ENCODE data around the gene PRDM1. TPM values are rescaled to one million over a fixed set of nuclear protein-coding genes. Genes with fewer than 3 reads are reported as not detected.
A peak's percentile ranks its signal among the peaks of the same experiment; 100 is the strongest.

The PRDM1 gene
- total RNA-seq, 4 donors from 2014 or later = 31.3 to 51.9 (median 40.9) TPM

GRCh38 chr6:106142876-106143431 lies 56.8 kb downstream of the PRDM1 start:
- TF ChIP-seq POLR2A (IDR thresholded peaks at IDR 0.05) (no peak), CTCF (IDR thresholded peaks at IDR 0.05) (no peak)
- no peak for DNase-seq (ENCODE audit: low spot score in 2 of 2)
- no peak overlapping the region for H3K4me3 ChIP-seq (ENCODE audit: low read depth, poor library complexity, severe bottlenecking)
- intact Hi-C loops (cut with DNase I; ENCODE audit: low total_unique reads) = no loop called here
- 73 to 82% methylated on average over 2 of the region's 2 CpGs for WGBS, 2 donors

DNA sequence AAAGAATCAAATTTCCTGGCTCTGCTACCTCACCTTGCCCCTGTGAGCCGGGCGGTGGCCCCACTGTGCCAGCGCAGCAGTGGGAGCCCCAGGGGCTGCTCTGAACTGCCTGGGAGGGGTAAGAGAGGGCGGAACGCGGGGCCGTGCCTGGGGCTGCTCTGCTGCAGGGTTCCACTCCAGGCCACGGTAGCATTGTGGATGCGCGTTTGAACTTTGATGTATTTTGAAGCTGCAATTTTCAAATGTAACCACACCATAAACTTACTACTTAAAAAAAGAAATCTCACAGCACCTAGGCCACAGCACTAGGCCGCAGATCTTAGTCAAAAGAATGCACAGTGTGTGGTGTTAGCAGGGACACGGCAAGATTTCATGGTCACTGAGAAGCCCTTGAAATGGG lies 57.5 kb downstream of the PRDM1 start:
- intact Hi-C loops (cut with DNase I; ENCODE audit: low total_unique reads) = no loop called here
- DNase-seq (ENCODE audit: low spot score in 2 of 2) = peak in 1 of 2 donors; percentile 72
- WGBS, 2 donors = 93% methylated on average over 12 of the region's 12 CpGs
- no peak overlapping the region for H3K4me3 ChIP-seq (ENCODE audit: low read depth, poor library complexity, severe bottlenecking)
- no peak for TF ChIP-seq POLR2A (IDR thresholded peaks at IDR 0.05)
- TF ChIP-seq CTCF (IDR thresholded peaks at IDR 0.05) = no peak

- no peak for TF ChIP-seq CTCF (IDR thresholded peaks at IDR 0.05)
- no peak for TF ChIP-seq POLR2A (IDR thresholded peaks at IDR 0.05)
- WGBS, 2 donors = 73 to 81% methylated on average over 4 of the region's 4 CpGs
- intact Hi-C loops (cut with DNase I; ENCODE audit: low total_unique reads) = no loop called here
- no peak overlapping the region for H3K4me3 ChIP-seq (ENCODE audit: low read depth, poor library complexity, severe bottlenecking)
- peak in 1 of 2 donors; percentile 67 for DNase-seq (ENCODE audit: low spot score in 2 of 2)
Measured at GRCh38 chr6:106145144-106145543, 59.0 kb downstream of the PRDM1 start.

GRCh38 chr6:106145741-106146227 lies 59.6 kb downstream of the PRDM1 start:
- TF ChIP-seq POLR2A (IDR thresholded peaks at IDR 0.05) (no peak), CTCF (IDR thresholded peaks at IDR 0.05) (no peak)
- DNase-seq (ENCODE audit: low spot score in 2 of 2) = peak in 1 of 2 donors; percentile 72
- no peak overlapping the region for H3K4me3 ChIP-seq (ENCODE audit: low read depth, poor library complexity, severe bottlenecking)
- intact Hi-C loops (cut with DNase I; ENCODE audit: low total_unique reads) = no loop called here
- 46 to 61% methylated on average over 7 of the region's 7 CpGs for WGBS, 2 donors

DNA sequence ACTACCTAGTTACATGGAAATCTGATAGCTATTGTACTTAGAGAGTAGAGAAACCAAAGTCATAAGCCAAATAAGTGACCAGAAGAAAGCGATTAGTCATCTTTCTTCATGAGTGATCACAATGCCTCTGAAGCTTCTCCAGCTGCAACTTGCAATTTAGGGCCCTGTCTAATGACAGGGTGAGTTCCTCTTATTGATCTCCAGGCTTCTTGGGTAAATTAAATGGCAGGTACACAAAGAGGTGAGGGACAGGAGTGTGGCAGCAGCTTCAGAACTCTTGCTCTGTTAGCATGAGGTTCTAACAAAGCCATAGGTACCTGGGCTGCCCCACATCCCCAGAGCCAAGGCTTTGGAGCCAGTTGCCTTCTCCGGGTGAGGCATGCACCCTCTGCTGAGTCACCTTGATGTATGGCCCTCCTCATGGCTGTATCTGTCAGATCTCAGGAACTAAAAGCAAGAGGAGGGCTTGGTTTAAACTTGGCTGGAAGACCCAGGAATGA lies 60.8 kb downstream of the PRDM1 start:
- TF ChIP-seq POLR2A (IDR thresholded peaks at IDR 0.05) = no peak
- no peak for TF ChIP-seq CTCF (IDR thresholded peaks at IDR 0.05)
- DNase-seq (ENCODE audit: low spot score in 2 of 2) = no peak
- WGBS, 2 donors = 70 to 73% methylated on average over 2 of the region's 2 CpGs
- intact Hi-C loops (cut with DNase I; ENCODE audit: low total_unique reads) = no loop called here
- no peak overlapping the region for H3K4me3 ChIP-seq (ENCODE audit: low read depth, poor library complexity, severe bottlenecking)

- DNase-seq (ENCODE audit: low spot score in 2 of 2) = no peak
- no peak overlapping the region for H3K4me3 ChIP-seq (ENCODE audit: low read depth, poor library complexity, severe bottlenecking)
- TF ChIP-seq POLR2A (IDR thresholded peaks at IDR 0.05) (no peak), CTCF (IDR thresholded peaks at IDR 0.05) (no peak)
- 39 to 40% methylated on average over 2 of the region's 2 CpGs for WGBS, 2 donors
- intact Hi-C loops (cut with DNase I; ENCODE audit: low total_unique reads) = no loop called here
Measured at GRCh38 chr6:106147476-106147875, 61.3 kb downstream of the PRDM1 start.
